Adipocyte (in vitro differentiated cells): ENCODE results near the gene EPSTI1.
"Not testable (repeated sequence)": the region's sequence is repeated elsewhere in the genome, so short reads cannot be mapped to it uniquely, and the experiment has no call there.

Experiments used
- DNase-seq: peaks from one replicate; pipeline ENCODE4 v3.0.0-alpha.2; 2015; ENCODE audit warnings: low read depth
- H3K27me3 ChIP-seq: replicated peaks from 2 replicates; pipeline ENCODE4 v1.7.0; 2013; ENCODE audit warnings: mild to moderate bottlenecking, low read length, moderate library complexity; ENCODE audit not compliant: control insufficient read depth, insufficient read depth
- H3K36me3 ChIP-seq: 2 replicates; pipeline ENCODE4 v1.7.0; 2013; ENCODE audit warnings: low read length, mild to moderate bottlenecking, moderate library complexity; ENCODE audit not compliant: control insufficient read depth, insufficient read depth, severe bottlenecking
- H3K4me1 ChIP-seq: 2 replicates; pipeline ENCODE4 v1.7.0; 2013; ENCODE audit warnings: mild to moderate bottlenecking, low read length, moderate library complexity; ENCODE audit not compliant: control insufficient read depth, insufficient read depth
- H3K4me3 ChIP-seq: 2 replicates; pipeline ENCODE4 v1.7.0; 2013; ENCODE audit warnings: mild to moderate bottlenecking, low read length, moderate library complexity
- H3K9ac ChIP-seq: 2 replicates; pipeline ENCODE4 v1.7.0; 2013; ENCODE audit warnings: mild to moderate bottlenecking, low read length, moderate library complexity
- H3K9me3 ChIP-seq: 2 replicates; pipeline ENCODE4 v1.7.0; 2013; ENCODE audit warnings: mild to moderate bottlenecking, low read length, moderate library complexity; ENCODE audit not compliant: control insufficient read depth

Gene EPSTI1

DNA sequence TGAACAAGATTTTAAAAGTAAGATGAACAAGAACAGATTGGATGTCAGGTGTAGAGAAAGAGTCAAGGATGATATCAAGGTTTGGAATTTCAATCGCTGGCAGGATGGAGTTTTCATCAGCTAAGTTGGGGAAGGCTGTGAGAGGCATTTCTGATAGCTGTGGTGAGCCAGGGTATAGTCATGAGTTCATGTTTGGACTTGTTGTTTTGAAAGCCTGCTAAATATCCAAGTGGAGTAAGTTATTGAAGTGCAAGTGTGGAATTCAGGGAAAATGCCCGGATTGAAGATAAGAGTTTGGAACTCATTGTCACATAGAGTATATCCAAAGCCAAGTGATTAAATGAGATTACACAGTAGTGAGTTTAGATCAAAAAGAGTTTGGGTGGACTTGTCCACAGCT is 11.0 kb upstream of the EPSTI1 start:
- no peaks in the 10 kb centered on the region for H3K27me3 ChIP-seq
- H3K9ac ChIP-seq, result no peak overlapping the region
- peaks cover 30% of the 10 kb centered on the region for H3K4me1 ChIP-seq
- DNase-seq, result no peak
- H3K36me3 ChIP-seq, result no peaks in the 10 kb centered on the region
- H3K9me3 ChIP-seq, result no peaks in the 10 kb centered on the region
- H3K4me3 ChIP-seq, result no peak overlapping the region

DNA sequence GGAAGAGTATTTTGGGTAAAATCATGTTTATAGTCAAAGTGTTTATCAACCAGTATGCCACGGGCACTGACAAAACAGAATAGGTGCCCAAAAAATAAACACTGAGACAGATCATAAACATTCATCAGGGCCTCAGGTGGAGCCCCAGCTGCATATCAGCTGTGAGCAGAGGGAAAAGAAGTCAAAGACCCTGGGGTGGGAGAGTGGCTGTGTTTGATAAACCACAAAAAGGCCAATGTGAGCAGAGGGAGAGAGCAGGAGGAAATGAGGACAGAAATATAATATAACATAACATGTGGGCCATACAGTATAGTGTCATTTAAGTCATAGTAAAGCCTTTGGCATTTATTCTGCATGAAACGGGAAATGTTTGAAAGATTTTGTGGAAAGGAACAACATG is 10.0 kb upstream of the EPSTI1 start:
- peaks cover 24% of the 10 kb centered on the region for H3K4me1 ChIP-seq
- no peaks in the 10 kb centered on the region for H3K9me3 ChIP-seq
- H3K9ac ChIP-seq, result no peak overlapping the region
- H3K36me3 ChIP-seq, result no peaks in the 10 kb centered on the region
- H3K4me3 ChIP-seq, result no peak overlapping the region
- no peaks in the 10 kb centered on the region for H3K27me3 ChIP-seq
- DNase-seq, result no peak

DNA sequence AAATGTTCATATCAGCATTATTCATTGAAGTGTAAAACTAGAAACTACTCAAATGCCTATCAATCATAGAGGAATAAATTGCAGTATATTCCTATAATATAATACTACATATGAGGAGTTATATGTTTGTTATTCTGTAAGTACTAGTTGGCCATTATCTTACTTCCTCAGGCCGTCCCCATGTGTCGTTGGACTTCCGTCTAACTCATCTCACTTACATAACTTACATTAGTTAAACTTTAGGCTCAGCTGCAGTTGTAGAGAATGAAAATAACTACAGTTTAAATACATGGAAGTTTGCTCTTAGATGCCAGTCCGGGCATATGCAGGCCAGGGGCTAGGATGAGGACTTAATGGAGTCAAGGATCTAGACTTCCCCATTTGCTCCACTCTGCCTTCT is 8.6 kb upstream of the EPSTI1 start:
- no peaks in the 10 kb centered on the region for H3K9me3 ChIP-seq
- H3K27me3 ChIP-seq, result no peaks in the 10 kb centered on the region
- H3K4me3 ChIP-seq, result no peak overlapping the region
- H3K4me1 ChIP-seq, result peaks cover 25% of the 10 kb centered on the region
- H3K9ac ChIP-seq, result no peak overlapping the region
- H3K36me3 ChIP-seq, result no peaks in the 10 kb centered on the region
- no peak for DNase-seq

DNA sequence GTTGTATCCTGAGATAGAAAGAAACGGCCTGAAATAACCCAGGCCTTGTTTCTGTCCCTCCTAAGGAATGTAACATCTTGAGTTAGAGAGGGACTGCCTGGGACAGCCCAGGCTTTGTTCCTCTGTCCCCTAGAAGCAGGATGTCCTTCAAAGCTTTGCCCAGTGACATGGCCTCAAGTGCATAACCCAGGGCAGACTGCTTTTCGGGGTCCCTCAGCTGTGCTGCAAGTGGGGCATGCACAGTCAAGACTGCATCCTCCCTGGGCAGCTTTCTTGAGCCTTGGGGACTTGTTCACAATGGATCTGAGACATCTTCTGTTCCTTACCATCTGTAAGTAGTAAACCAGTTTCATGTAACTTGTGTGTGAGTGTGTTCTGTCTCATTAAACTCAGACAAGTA is 7.5 kb upstream of the EPSTI1 start:
- H3K9me3 ChIP-seq, result no peaks in the 10 kb centered on the region
- DNase-seq, result no peak
- no peaks in the 10 kb centered on the region for H3K36me3 ChIP-seq
- H3K4me3 ChIP-seq, result no peak overlapping the region
- peaks cover 16% of the 10 kb centered on the region for H3K4me1 ChIP-seq
- H3K27me3 ChIP-seq, result no peaks in the 10 kb centered on the region
- H3K9ac ChIP-seq, result no peak overlapping the region

DNA sequence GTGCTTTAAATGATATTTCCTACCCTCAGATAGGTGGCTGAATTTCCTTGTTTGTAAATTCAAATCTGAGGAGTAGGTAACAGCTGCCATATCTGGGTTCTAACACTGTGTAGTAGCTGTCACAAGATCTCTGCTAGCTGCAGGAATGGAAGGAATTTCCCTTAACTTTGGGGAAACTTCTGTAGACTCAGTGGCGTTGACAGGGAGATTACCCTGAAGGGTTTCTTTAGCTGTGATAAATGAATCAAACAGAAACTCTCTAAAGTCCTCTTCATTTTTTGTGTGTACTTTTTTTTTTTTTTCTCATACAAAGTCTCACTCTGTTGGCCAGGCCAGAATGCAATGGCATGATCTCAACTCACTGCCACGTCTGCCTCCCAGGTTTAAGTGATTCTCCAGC is 5.3 kb upstream of the EPSTI1 start:
- H3K36me3 ChIP-seq, result no peaks in the 10 kb centered on the region
- peak; percentile 50 for DNase-seq
- H3K4me3 ChIP-seq, result no peak overlapping the region
- no peaks in the 10 kb centered on the region for H3K27me3 ChIP-seq
- H3K9me3 ChIP-seq, result no peaks in the 10 kb centered on the region
- peak overlapping the region; percentile 31 for H3K9ac ChIP-seq
- H3K4me1 ChIP-seq, result peaks cover 17% of the 10 kb centered on the region

DNA sequence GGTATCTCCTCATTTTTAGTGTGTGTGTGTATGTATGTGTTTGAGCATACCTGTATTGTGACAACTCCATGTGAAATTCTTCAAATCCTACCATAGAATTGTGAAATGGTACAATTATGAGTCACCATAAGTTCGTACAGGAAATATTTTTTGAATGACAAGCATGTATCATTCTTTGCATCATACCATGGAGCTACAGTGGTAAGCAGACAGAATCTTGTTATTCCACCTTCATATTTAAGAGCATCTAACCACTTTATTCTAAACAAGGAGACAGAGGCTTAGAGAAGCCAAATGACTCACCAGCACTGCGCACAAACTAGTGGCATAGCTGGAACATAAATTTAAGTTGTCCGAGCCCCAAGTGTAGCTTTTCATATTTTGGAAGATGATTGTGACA is 4.5 kb upstream of the EPSTI1 start:
- peak; percentile 86 for DNase-seq
- Histone ChIP-seq H3K9me3 (no peaks in the 10 kb centered on the region), H3K9ac (peak overlapping the region; percentile 31), H3K4me3 (no peak overlapping the region), H3K36me3 (no peaks in the 10 kb centered on the region), H3K4me1 (peaks cover 18% of the 10 kb centered on the region), H3K27me3 (no peaks in the 10 kb centered on the region)

DNA sequence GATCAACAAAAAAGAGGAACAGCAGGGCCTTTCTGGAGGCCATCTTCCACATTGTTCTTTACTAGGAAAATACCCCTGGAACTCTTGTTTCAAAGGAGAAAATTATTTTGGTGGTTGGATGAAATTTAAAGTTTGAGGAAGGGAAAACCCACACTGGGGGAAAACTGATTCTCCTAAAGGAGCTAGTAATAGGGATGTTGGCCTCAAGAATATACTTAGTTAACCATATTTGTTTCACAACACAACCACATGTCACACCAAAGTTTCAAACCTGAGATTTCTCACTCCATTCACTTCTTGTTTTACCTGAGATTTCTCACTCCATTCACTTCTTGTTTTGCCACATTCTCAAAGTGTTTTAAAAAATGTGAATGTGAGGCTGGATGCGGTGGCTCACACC is 2.8 kb upstream of the EPSTI1 start:
- no peak for DNase-seq
- no peak overlapping the region for H3K9ac ChIP-seq
- peaks cover 31% of the 10 kb centered on the region for H3K4me1 ChIP-seq
- H3K9me3 ChIP-seq, result no peaks in the 10 kb centered on the region
- H3K4me3 ChIP-seq, result no peak overlapping the region
- no peaks in the 10 kb centered on the region for H3K27me3 ChIP-seq
- no peaks in the 10 kb centered on the region for H3K36me3 ChIP-seq

DNA sequence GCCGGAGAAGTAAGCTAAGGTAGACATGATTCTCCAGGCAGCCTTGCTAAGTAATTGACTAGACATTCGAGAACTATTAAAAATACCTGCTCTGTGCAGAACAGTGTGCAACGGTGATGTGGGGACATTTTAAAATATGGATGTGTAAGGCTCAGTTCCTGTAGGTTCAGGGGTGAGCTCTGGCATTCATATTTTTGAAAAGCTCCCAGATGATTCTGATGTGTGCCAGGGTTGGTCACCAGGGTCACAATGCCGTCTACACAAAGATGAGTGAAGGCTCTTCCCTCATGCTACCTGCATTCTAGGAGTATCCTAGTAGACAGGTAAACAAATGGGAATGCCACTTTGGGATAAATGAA is 702 bp upstream of the EPSTI1 start:
- no peaks in the 10 kb centered on the region for H3K27me3 ChIP-seq
- no peaks in the 10 kb centered on the region for H3K36me3 ChIP-seq
- DNase-seq, result no peak
- H3K9me3 ChIP-seq, result no peaks in the 10 kb centered on the region
- peak overlapping the region; percentile 87 for H3K9ac ChIP-seq
- H3K4me3 ChIP-seq, result peak overlapping the region; percentile 86
- peaks cover 31% of the 10 kb centered on the region for H3K4me1 ChIP-seq

DNA sequence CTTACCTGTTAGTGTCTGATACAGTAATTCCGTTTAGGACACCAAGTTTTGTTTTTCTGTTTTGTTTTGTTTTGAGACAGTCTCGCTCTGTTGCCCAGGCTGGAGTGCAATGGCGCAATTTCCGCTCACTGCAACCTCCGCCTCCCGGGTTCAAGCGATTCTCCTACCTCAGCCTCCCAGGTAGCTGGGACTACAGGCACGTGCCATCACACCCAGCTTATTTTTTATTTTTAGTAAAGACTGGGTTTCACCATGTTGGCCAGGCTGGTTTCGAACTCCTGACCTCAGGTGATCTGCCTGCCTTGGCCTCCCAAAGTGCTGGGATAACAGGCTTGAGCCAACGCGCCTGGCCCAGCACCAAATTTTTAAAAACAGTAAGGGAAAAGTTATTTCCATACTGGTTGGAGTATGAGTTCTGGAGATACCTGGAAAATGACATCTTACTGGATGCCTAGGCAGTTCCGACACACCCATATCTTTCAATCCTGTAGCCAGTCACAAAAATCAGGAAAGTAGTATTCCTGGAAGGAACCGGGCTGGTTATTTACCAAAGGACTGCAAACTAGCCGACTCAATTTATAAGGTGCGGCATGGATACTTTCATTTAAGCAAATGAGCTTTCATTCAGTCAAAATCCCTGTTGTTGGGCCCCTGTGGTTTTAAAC is 676 bp downstream of the EPSTI1 start:
- H3K4me3 ChIP-seq, result peak overlapping the region; percentile 86
- not testable (repeated sequence) for H3K9me3 ChIP-seq
- peaks cover 21% of the 10 kb centered on the region for H3K4me1 ChIP-seq

DNA sequence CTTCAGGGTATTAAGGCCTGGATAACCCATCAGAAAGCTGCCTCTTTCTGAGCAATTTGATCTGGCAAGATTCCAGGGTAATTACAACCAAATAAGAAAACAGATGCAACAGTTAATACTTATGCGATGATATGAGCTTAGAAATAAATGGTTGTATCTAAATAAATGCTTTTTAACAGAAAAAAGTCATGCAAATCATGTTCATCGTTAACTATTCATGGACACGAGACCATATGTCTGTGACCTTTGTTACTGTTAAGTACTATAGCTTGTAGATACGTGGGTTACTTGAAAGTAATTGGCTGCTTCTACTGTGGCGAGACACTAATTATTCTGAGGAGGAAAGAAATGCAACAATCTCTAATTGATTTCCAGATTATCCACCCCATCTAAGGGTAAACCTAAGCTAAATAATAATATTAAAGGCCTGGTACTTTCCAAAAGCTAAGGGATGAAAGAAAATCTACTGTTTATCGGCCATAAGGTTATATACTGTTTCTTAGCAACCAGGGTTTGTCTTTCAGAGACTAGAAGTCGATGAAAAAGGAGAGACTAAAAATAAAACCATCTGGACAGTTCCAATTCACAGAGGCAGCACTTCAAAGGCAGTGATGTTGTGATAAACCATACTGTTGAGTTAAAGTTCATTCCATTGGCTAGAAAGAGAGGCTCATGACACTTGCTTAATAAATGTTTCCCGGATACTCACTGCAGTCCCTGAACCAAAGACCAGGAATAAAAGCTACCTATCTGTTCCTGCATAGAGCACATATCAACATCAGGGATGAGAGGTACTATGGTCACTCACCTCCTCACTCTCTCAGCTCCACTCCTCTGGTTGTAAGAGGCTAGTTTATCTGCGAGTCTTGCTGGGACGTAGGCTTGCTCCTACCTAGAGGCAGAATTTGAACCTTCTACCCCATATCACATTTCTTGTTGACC is 1.5 kb downstream of the EPSTI1 start:
- peak overlapping the region; percentile 86 for H3K4me3 ChIP-seq
- no peaks in the 10 kb centered on the region for H3K27me3 ChIP-seq
- peak overlapping the region; percentile 87 for H3K9ac ChIP-seq
- H3K36me3 ChIP-seq, result no peaks in the 10 kb centered on the region
- DNase-seq, result peak; percentile 50
- no peaks in the 10 kb centered on the region for H3K9me3 ChIP-seq
- peaks cover 22% of the 10 kb centered on the region for H3K4me1 ChIP-seq

More for the DNA sequence above, 676 bp downstream of the EPSTI1 start:
- not testable (repeated sequence) for H3K36me3 ChIP-seq, DNase-seq, H3K27me3 ChIP-seq
- peak overlapping the region; percentile 87 for H3K9ac ChIP-seq

DNA sequence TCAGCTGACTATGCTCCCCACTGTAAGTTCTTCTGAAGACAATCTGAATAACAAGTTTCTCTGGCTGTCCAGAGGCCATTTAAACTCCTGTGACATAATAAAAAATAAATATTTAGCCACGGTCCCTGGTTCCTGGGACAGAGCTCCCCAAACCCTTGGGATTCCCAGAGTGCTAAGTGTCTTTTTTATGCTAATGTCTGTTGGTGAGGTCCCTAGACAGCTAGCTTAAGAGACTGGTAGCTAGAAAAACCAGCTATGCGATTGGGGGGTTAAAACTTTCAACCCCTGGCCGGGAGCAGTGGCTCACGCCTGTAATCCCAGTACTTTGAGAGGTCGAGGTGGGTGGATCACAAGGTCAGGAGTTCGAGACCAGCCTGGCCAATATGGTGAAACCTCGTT is 5.9 kb downstream of the EPSTI1 start:
- no peaks in the 10 kb centered on the region for H3K36me3 ChIP-seq
- no peaks in the 10 kb centered on the region for H3K27me3 ChIP-seq
- no peak for DNase-seq
- peaks cover 52% of the 10 kb centered on the region for H3K4me1 ChIP-seq
- peak overlapping the region; percentile 57 for H3K4me3 ChIP-seq
- peak overlapping the region; percentile 67 for H3K9ac ChIP-seq
- no peaks in the 10 kb centered on the region for H3K9me3 ChIP-seq
